Vagina (tissue), 2 donors: ENCODE data around the gene DDX46.

Source experiments
- CTCF ChIP-seq, 3 experiments: fragments of 450-650 bp in 2 of 3; fragments of 200-600 bp in 1 of 3; sonication (generic) in 1 of 3; IDR thresholded peaks; one replicate each; pipeline ENCODE4 v1.5.1; 2017 to 2019; ENCODE audit warnings: antibody characterized with exemption in 3 of 3, mild to moderate bottlenecking in 2 of 3, moderate library complexity in 2 of 3
- POLR2AphosphoS5 ChIP-seq, 2 donors: sonication (generic); formaldehyde crosslinking; IDR thresholded peaks; one replicate each; pipeline ENCODE4 v1.9.0; 2017; ENCODE audit warnings: antibody characterized with exemption in 2 of 2, mild to moderate bottlenecking in 2 of 2, low read depth in 1 of 2; ENCODE audit not compliant: insufficient read depth in 1 of 2

DNA sequence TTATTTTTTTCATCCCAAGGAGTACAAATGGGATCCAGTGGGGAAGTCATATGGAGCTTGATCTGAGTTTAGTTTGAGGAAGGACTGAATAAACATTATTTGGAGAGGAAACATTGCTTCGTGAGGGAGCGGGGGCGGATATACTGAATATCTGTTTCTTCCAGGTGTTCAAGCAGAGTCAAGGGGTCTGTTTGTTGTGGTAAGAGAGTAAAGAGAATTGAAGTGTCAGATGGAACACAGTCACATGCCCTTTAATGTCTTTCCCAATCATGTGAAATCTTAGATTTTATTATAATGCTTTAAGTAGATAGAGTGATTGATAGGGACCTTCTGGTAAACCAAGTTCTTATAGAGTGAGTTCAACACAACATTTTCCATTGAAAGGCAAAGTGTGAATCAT lies 33.7 kb downstream of the DDX46 start:
- TF ChIP-seq CTCF (IDR thresholded peaks at IDR 0.05): no peak
- no peak for TF ChIP-seq POLR2AphosphoS5 (IDR thresholded peaks at IDR 0.05; ENCODE audit: insufficient read depth in 1 of 2, low read depth in 1 of 2)
